NCI-H748 (cell line): ENCODE measurements around the gene HDHD5.

Source experiments
- DNase-seq: peaks from one replicate; lab custom pipeline; 2025; ENCODE audit not compliant: unreplicated experiment; lab: John Stamatoyannopoulos, UW

Gene HDHD5

GRCh38 chr22:17120711-17121232 lies 38.3 kb downstream of the HDHD5 start:
- DNase-seq: peak; percentile 68

- no peak for DNase-seq
These were observed 38.8 kb downstream of the HDHD5 start for GRCh38 chr22:17120281-17120680.

- DNase-seq: peak; percentile 24
These were observed 39.4 kb downstream of the HDHD5 start for GRCh38 chr22:17119481-17120202.

GRCh38 chr22:17118342-17118741 lies 40.7 kb downstream of the HDHD5 start:
- DNase-seq: no peak

- DNase-seq: no peak
These were observed 41.2 kb downstream of the HDHD5 start for GRCh38 chr22:17117890-17118289.

- DNase-seq: no peak
These were observed 41.7 kb downstream of the HDHD5 start for GRCh38 chr22:17117400-17117799.

GRCh38 chr22:17116572-17117330 lies 42.3 kb downstream of the HDHD5 start:
- no peak for DNase-seq

GRCh38 chr22:17115945-17116565 lies 43.0 kb downstream of the HDHD5 start:
- DNase-seq: no peak

GRCh38 chr22:17115236-17115635 lies 43.8 kb downstream of the HDHD5 start:
- DNase-seq: no peak

GRCh38 chr22:17114898-17115235 lies 44.2 kb downstream of the HDHD5 start:
- no peak for DNase-seq

- DNase-seq: no peak
These were observed 44.7 kb downstream of the HDHD5 start for GRCh38 chr22:17114173-17114897.

- no peak for DNase-seq
These were observed 45.5 kb downstream of the HDHD5 start for GRCh38 chr22:17113600-17113999.

GRCh38 chr22:17112491-17113042 lies 46.5 kb downstream of the HDHD5 start:
- DNase-seq: peak; percentile 19

GRCh38 chr22:17110791-17111550 lies 48.1 kb downstream of the HDHD5 start:
- no peak for DNase-seq

- DNase-seq: no peak
These were observed 49.1 kb downstream of the HDHD5 start for GRCh38 chr22:17109976-17110375.

GRCh38 chr22:17109113-17109865 lies 49.8 kb downstream of the HDHD5 start:
- no peak for DNase-seq

GRCh38 chr22:17108256-17109112 lies 50.6 kb downstream of the HDHD5 start:
- DNase-seq: no peak

- no peak for DNase-seq
These were observed 51.6 kb downstream of the HDHD5 start for GRCh38 chr22:17107547-17107810.
